Measurements from ENCODE around the gene NRG2.

The NRG2 gene

GRCh38 chr5:139885857-139886208, 157.3 kb downstream of the NRG2 start:
- TF ChIP-seq, protein P1, sequence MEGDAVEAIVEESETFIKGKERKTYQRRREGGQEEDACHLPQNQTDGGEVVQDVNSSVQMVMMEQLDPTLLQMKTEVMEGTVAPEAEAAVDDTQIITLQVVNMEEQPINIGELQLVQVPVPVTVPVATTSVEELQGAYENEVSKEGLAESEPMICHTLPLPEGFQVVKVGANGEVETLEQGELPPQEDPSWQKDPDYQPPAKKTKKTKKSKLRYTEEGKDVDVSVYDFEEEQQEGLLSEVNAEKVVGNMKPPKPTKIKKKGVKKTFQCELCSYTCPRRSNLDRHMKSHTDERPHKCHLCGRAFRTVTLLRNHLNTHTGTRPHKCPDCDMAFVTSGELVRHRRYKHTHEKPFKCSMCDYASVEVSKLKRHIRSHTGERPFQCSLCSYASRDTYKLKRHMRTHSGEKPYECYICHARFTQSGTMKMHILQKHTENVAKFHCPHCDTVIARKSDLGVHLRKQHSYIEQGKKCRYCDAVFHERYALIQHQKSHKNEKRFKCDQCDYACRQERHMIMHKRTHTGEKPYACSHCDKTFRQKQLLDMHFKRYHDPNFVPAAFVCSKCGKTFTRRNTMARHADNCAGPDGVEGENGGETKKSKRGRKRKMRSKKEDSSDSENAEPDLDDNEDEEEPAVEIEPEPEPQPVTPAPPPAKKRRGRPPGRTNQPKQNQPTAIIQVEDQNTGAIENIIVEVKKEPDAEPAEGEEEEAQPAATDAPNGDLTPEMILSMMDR (IDR thresholded peaks at IDR 0.05; ENCODE audit: low read depth, low read length) = no peak
- H3K4me3 ChIP-seq (ENCODE audit: low read depth, low read length) = no peak overlapping the region

DNA sequence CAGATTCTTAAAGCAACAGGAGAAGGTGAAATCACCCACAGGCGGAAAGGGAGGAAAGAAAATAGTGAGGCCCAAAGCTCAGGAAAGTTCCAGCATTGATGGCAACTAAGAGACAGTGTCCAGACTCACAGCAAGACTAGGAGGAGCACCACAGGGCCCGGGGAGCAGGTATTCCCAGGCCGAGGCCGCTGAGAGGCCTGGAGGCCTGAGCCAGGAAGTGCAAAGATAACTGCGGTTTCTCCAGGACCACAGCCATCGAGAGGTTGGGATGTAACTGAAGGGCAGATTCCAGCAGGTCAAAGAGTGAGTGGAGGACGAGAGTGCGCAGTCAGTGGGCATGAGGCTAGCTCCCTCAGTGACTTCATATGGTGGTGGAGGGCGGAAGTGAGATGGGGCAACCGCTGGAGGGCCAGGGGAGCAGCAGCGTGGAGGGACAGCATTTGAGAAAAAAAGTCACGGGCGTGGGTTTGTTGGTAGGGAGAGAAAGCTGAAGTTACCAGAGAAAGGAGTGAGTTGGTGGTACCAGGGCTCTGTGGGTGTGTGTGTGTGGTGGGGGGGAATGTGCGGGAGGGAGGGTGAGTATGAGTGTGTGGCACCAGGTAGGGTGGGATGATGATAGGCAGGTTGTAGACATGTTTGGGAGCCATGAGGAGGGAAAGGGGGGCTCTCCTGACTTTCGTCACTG, 157.8 kb downstream of the NRG2 start:
- H3K4me3 ChIP-seq (ENCODE audit: low read depth, low read length) = no peak overlapping the region
- TF ChIP-seq, protein P1 (IDR thresholded peaks at IDR 0.05; ENCODE audit: low read depth, low read length) = no peak

- no peak overlapping the region for H3K4me3 ChIP-seq (ENCODE audit: low read depth, low read length)
- TF ChIP-seq, protein P1 (IDR thresholded peaks at IDR 0.05; ENCODE audit: low read depth, low read length) = no peak
These were observed 158.4 kb downstream of the NRG2 start for GRCh38 chr5:139884734-139885133.

DNA sequence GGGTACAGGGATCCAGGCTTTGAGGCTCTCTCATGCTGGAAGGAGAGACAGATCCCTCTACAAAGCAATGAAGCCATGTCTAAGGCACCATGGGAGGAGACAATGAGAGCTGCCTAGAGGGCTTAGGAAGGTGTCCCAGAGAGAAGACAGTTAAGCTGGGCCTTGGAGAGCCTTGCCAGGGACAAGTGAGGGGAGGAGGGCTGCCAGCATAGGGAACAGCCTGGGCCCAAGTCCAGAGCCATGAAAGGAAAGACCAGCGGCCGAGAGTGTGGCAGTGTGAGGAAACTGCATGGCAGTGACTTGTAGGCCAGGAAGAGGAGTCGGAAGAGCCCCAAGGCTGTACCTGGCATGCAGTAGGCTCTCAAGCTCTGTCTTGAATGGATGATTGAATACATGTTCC, 159.0 kb downstream of the NRG2 start:
- no peak overlapping the region for H3K4me3 ChIP-seq (ENCODE audit: low read depth, low read length)
- TF ChIP-seq, protein P1 (IDR thresholded peaks at IDR 0.05; ENCODE audit: low read depth, low read length) = no peak

- no peak overlapping the region for H3K4me3 ChIP-seq (ENCODE audit: low read depth, low read length)
- TF ChIP-seq, protein P1 (IDR thresholded peaks at IDR 0.05; ENCODE audit: low read depth, low read length) = no peak
These were observed 160.0 kb downstream of the NRG2 start for GRCh38 chr5:139882961-139883539.

DNA sequence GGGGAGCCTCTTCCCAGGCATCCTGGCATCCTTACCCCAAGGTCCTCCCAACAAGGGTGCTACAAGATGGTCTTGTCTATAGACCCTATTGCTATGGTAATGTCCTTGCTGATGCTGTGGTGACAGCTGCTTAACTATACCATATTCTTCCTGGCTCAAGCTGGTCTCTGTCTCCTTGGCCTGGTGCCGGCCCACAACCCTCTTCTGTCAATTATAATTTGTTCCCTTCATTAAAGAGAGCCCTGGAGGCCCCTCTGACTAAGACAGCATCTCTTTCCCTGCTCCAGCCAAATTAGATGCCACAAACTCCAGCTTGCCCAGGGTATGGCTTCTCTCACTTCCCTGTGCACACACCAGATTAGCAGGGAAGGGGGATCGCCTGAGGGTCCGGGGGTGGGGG, 160.8 kb downstream of the NRG2 start:
- TF ChIP-seq, protein P1 (IDR thresholded peaks at IDR 0.05; ENCODE audit: low read depth, low read length) = no peak
- no peak overlapping the region for H3K4me3 ChIP-seq (ENCODE audit: low read depth, low read length)

- TF ChIP-seq, protein P1 (IDR thresholded peaks at IDR 0.05; ENCODE audit: low read depth, low read length) = no peak
- H3K4me3 ChIP-seq (ENCODE audit: low read depth, low read length) = no peak overlapping the region
These were observed 161.9 kb downstream of the NRG2 start for GRCh38 chr5:139881143-139881733.
